Muscle layer of colon (tissue), 2 donors: ENCODE measurements around the gene VWDE.
"Not testable (repeated sequence)": the region's sequence is repeated elsewhere in the genome, so short reads cannot be mapped to it uniquely, and the experiment has no call there.

Experiments
- H3K27ac ChIP-seq: one replicate; pipeline ENCODE4 v1.7.0; 2013; ENCODE audit warnings: low read depth, mild to moderate bottlenecking, low read length, moderate library complexity
- H3K27me3 ChIP-seq, 2 donors: one replicate each; pipeline ENCODE4 v1.7.0; 2013; ENCODE audit warnings: low read length in 2 of 2, mild to moderate bottlenecking in 2 of 2; ENCODE audit not compliant: insufficient read depth in 2 of 2, control insufficient read depth in 1 of 2
- H3K36me3 ChIP-seq: one replicate; pipeline ENCODE4 v1.7.0; 2013; ENCODE audit warnings: mild to moderate bottlenecking, low read length; ENCODE audit not compliant: insufficient read depth
- H3K4me1 ChIP-seq: one replicate; pipeline ENCODE4 v1.7.0; 2013; ENCODE audit warnings: mild to moderate bottlenecking, low read length; ENCODE audit not compliant: insufficient read depth
- H3K4me3 ChIP-seq, 2 donors: one replicate each; pipeline ENCODE4 v1.7.0; 2013; ENCODE audit warnings: low read length in 2 of 2, low read depth in 1 of 2, mild to moderate bottlenecking in 1 of 2, moderate library complexity in 1 of 2
- H3K9ac ChIP-seq: one replicate; pipeline ENCODE4 v1.7.0; 2013; ENCODE audit warnings: low read length
- H3K9me3 ChIP-seq: one replicate; pipeline ENCODE4 v1.7.0; 2013; ENCODE audit warnings: mild to moderate bottlenecking, low read length
- donor health status: abdominal sarcoma.
- donor health status: Adenocarcinoma of cecum.

Gene VWDE

DNA sequence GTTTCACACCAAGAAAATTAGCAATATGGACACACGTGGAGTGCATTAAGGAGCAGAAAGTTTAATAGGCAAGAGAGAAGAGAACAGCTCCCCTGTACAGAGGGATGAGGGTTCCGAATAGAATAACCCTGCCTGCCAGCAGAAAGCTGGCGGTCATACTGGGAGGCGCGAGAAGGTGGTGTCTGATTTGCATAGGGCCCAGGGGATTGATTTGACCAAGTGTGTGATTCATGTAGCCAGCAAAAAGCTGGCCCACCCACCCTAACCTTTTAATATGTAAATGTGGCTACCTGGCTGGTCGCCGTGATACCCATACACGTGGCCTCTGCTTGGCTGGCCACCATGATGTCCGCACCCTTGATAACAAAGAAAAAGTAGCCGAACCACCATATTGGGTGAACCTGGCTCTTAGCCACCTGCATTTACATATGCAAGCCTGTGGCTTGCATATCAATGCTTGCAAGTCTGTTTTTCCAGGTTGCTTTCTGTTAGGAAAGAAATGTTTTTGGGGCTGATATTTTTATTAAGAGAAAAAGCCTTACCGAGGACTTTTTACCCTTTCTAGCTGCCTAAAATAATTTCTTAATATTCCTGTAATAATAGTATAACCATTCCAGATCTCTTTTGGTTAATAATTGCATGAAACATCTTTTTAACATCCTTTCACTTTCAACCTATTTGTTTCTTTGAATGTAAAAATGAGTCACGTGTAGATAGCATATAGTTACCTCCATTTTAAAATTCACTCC, 20.5 kb upstream of the VWDE start:
- Histone ChIP-seq H3K4me3 (no peak overlapping the region), H3K9me3 (no peaks in the 10 kb centered on the region), H3K9ac (no peak overlapping the region), H3K4me1 (no peaks in the 10 kb centered on the region), H3K36me3 (no peaks in the 10 kb centered on the region), H3K27me3 (no peaks in the 10 kb centered on the region), H3K27ac (no peak overlapping the region)

DNA sequence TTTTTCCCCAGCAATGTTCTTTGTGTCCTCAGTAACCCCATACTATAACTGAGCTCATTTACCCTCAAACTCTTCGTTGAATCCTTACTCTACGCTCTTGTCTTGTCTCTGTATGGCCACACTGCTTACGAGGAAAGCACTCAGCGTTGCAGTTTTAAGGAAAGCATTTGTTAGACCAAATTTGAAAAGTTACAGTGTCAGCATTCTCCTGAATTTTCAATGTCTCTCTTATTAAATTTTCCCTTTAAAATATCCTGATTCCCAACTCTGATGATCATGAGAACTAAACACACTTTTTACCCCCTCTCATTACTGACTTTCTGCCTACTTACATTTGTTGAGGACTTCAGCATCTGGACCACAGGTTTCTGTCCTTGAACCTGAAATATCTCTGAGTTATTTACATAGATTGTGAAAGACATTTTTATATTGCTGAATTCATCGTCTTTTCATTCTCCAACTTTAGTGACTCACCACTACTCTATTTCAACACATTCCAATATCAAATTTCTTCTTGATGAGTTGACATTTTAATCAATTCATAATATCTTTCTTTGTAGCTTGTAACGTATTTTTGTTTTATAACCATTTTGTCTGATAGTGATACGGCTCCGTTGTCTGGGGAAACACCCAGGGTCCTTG, 19.8 kb upstream of the VWDE start:
- no peaks in the 10 kb centered on the region for H3K36me3 ChIP-seq
- H3K4me3 ChIP-seq, result no peak overlapping the region
- no peaks in the 10 kb centered on the region for H3K9me3 ChIP-seq
- H3K4me1 ChIP-seq, result no peaks in the 10 kb centered on the region
- H3K27ac ChIP-seq, result no peak overlapping the region
- no peak overlapping the region for H3K9ac ChIP-seq
- H3K27me3 ChIP-seq, result no peaks in the 10 kb centered on the region

GRCh38 chr7:12422554-12423320, 19.1 kb upstream of the VWDE start:
- Histone ChIP-seq H3K4me3 (no peak overlapping the region), H3K27me3 (no peaks in the 10 kb centered on the region), H3K9ac (no peak overlapping the region), H3K27ac (no peak overlapping the region), H3K4me1 (no peaks in the 10 kb centered on the region), H3K9me3 (no peaks in the 10 kb centered on the region), H3K36me3 (no peaks in the 10 kb centered on the region)

GRCh38 chr7:12418452-12418851, 14.8 kb upstream of the VWDE start:
- no peaks in the 10 kb centered on the region for H3K4me1 ChIP-seq

DNA sequence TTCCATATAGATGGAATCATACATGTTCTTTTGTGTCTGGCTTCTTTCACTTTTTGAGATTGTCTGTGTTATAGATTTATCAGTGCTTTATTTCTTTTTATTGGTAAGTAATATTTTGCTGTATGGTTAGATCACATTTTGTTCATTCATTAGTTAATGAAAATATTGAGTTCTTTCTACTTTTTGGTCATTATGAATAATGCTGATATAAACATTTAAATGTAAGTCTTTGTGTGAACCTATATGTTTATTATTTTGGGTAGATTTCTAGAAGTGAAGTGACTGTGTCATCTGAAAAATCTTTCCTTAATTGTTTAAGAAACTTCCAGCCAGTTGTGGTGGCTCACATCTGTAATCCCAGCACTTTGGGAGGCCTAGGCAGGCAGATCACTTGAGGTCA, 11.4 kb upstream of the VWDE start:
- H3K27me3 ChIP-seq, result no peaks in the 10 kb centered on the region
- no peaks in the 10 kb centered on the region for H3K9me3 ChIP-seq
- H3K36me3 ChIP-seq, result no peaks in the 10 kb centered on the region
- H3K4me1 ChIP-seq, result no peaks in the 10 kb centered on the region
- H3K9ac ChIP-seq, result no peak overlapping the region
- no peak overlapping the region for H3K27ac ChIP-seq
- no peak overlapping the region for H3K4me3 ChIP-seq

More at GRCh38 chr7:12418452-12418851, 14.8 kb upstream of the VWDE start:
- Histone ChIP-seq H3K9ac (no peak overlapping the region), H3K36me3 (no peaks in the 10 kb centered on the region), H3K27me3 (no peaks in the 10 kb centered on the region), H3K27ac (no peak overlapping the region), H3K4me3 (no peak overlapping the region), H3K9me3 (no peaks in the 10 kb centered on the region)

DNA sequence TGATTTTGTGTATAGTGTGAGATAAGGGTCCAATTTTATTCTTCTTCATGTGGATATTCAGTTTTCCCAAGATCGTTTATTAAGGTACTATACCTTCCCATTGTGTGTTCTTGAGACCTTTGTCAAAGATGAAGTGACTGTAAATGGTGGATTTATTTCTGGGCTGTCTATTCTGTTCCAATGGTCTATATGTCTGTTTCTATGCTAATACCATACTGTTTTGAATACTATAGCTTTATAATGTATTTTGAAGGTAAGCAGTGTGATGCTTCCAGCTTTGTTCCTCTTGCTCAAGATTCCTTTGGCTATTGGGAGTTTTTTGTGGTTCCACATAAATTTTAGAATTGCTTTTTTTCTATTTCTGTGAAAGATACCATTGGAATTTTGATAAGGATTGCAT, 8.7 kb upstream of the VWDE start:
- no peak overlapping the region for H3K9ac ChIP-seq
- H3K4me3 ChIP-seq, result no peak overlapping the region
- no peaks in the 10 kb centered on the region for H3K4me1 ChIP-seq
- H3K27ac ChIP-seq, result no peak overlapping the region
- no peaks in the 10 kb centered on the region for H3K36me3 ChIP-seq
- no peaks in the 10 kb centered on the region for H3K27me3 ChIP-seq
- H3K9me3 ChIP-seq, result no peaks in the 10 kb centered on the region

GRCh38 chr7:12410523-12410922, 6.9 kb upstream of the VWDE start:
- H3K9me3 ChIP-seq, result no peaks in the 10 kb centered on the region
- no peaks in the 10 kb centered on the region for H3K4me1 ChIP-seq
- no peak overlapping the region for H3K4me3 ChIP-seq
- no peaks in the 10 kb centered on the region for H3K27me3 ChIP-seq
- no peak overlapping the region for H3K9ac ChIP-seq
- H3K27ac ChIP-seq, result no peak overlapping the region
- H3K36me3 ChIP-seq, result no peaks in the 10 kb centered on the region

DNA sequence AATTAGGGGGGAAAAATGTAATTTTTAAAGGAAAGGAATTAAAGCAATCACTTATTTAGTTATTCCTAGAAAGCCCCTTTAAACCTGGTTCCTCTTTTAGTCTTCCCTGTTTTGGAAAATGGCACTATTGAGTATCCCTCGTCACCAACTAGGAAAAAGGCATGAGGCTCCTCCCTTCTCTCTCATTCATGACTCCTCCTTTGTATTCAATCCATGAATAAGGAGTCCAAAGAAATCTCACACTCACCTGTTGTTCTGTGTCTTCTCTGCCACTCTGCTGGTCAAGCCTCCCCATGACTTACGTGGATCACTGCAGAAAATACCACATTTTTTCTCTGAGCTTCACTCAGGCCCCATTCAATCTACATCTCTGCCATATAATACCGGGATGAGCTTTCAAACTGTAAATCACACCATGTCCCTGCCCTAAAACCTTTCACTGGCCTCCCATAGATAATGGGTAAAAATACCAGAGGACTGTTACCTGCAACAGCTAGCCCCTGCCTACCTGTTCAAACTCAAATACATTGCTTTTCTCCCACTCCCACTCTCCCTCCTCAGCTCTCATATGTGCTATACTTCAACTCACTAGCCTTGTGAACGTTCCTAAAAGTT, 5.5 kb upstream of the VWDE start:
- Histone ChIP-seq H3K9me3 (no peaks in the 10 kb centered on the region), H3K36me3 (no peaks in the 10 kb centered on the region), H3K4me1 (no peaks in the 10 kb centered on the region), H3K27me3 (no peaks in the 10 kb centered on the region), H3K9ac (no peak overlapping the region), H3K27ac (no peak overlapping the region), H3K4me3 (no peak overlapping the region)

GRCh38 chr7:12407652-12408051, 4.0 kb upstream of the VWDE start:
- not testable (repeated sequence) for H3K9ac ChIP-seq, H3K9me3 ChIP-seq, H3K36me3 ChIP-seq, H3K27me3 ChIP-seq, H3K4me3 ChIP-seq, H3K27ac ChIP-seq, H3K4me1 ChIP-seq

- no peak overlapping the region for H3K4me3 ChIP-seq
- no peaks in the 10 kb centered on the region for H3K9me3 ChIP-seq
- H3K27me3 ChIP-seq, result no peaks in the 10 kb centered on the region
- no peak overlapping the region for H3K9ac ChIP-seq
- no peaks in the 10 kb centered on the region for H3K36me3 ChIP-seq
- H3K27ac ChIP-seq, result no peak overlapping the region
- H3K4me1 ChIP-seq, result no peaks in the 10 kb centered on the region
Observed at GRCh38 chr7:12402365-12402725, 1.3 kb downstream of the VWDE start.

DNA sequence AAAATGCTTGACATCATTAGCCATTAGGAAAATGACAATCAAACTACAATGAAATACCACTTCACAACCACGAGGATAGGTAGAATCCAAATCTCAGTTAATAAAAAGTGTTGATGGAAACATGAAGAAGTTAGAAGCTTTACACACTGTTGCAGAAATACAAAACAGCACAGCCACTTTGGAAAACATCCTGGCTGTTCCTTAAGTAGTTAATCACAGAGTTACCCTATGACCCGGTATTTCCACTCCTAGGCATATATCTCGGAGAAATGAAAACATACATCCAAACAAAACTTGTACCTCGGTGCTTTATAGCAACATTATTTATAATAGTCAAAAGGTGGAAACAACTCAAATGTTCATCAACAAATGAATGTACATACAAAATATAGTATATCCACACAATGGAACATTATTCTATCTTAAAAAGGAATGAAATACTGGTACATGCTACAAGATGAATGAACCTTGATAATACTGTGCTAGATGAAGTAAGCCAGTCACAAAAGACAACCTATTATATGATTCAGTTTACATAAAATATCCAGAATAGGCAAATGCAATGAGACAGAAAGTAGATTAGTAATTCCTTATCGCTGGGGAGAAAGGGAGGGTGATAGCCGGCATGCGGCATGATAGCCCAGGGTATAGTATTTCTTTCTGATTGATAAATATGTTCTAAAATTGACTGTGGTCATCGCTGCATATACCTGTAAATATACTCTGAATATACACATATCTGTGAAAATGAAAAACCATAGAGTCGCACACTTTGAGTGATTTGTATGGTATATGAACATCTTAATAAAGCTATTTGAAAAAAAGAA, 1.9 kb downstream of the VWDE start:
- Histone ChIP-seq H3K36me3 (no peaks in the 10 kb centered on the region), H3K27ac (no peak overlapping the region), H3K9me3 (no peaks in the 10 kb centered on the region), H3K4me1 (no peaks in the 10 kb centered on the region), H3K9ac (no peak overlapping the region), H3K27me3 (no peaks in the 10 kb centered on the region), H3K4me3 (no peak overlapping the region)
